GM12801 (cell line): Measurements from ENCODE around the gene PIEZO1.

Source experiments
- TF ChIP-seq, protein P1 (sequence below): IDR thresholded peaks from one replicate; pipeline ENCODE4 v1.5.1; 2011; ENCODE audit warnings: control low read depth; ENCODE audit not compliant: insufficient read length; ENCODE audit errors: extremely low read depth

PIEZO1 gene

DNA sequence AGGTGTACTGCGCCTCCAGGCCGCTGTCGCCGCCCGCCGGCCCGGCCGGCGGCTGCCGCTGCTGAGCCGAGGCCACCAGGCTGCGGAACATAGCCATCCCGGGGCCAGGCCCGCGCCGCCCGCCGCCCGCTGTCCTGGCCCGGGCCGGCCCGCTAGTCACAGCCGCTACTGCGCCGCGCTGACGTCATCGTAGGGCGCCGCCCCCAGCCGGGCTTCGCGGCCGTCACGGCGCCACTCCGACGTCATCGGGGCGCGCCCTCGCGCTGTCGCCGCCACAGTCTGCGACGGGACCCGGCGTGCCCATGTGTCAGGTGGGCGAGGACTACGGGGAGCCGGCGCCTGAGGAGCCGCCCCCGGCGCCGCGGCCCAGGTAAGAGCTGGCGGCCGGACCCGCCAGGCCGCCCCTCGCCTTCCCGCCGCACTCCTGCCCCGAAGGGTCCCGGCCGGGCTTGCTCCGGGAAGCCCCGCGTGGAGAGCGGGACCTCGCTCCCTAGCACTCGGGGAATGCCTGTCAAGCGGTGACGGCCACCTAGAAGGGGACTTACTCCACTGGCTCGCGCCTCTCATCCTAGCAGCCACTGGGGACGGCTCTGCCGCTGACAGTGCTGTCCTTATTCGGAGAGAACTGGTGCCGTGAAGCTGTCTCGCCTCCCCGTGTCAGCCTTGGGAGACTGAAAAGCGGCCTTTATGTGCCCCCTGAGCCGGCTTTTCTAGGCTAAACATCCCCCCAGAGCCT, 78.6 kb downstream of the PIEZO1 start, which contains the start of the genes CTU2 and RNF166:
CTU2 (plus strand) TSS at position 275 of the 736 bp plus-strand sequence; CDS start at position 303, 28 bp downstream.
RNF166 (minus strand) TSS at position 180 of the 736 bp plus-strand sequence; CDS start at position 97, 83 bp downstream.
- TF ChIP-seq, protein P1, sequence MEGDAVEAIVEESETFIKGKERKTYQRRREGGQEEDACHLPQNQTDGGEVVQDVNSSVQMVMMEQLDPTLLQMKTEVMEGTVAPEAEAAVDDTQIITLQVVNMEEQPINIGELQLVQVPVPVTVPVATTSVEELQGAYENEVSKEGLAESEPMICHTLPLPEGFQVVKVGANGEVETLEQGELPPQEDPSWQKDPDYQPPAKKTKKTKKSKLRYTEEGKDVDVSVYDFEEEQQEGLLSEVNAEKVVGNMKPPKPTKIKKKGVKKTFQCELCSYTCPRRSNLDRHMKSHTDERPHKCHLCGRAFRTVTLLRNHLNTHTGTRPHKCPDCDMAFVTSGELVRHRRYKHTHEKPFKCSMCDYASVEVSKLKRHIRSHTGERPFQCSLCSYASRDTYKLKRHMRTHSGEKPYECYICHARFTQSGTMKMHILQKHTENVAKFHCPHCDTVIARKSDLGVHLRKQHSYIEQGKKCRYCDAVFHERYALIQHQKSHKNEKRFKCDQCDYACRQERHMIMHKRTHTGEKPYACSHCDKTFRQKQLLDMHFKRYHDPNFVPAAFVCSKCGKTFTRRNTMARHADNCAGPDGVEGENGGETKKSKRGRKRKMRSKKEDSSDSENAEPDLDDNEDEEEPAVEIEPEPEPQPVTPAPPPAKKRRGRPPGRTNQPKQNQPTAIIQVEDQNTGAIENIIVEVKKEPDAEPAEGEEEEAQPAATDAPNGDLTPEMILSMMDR, result no peak

DNA sequence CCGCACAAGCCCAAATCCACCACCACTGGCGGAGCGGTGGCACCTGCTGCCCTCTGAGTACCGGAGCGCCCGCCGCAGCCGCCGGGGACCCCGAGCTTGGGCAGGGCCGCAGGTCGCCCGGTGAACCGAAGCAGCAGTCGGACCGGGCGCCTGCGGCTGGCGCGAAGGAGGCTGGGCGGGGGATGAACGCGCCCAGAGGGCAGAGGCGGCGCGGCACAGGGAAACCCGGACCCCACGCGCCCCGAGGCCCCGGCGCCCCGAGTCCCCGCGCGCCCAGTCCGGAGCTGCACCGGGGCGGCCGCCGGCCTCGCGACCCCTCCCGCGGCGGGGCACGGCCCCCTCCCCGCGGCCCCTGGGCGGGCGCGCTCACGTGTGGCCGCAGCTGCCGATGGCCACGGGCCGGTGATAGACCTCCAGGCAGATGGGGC, 79.2 kb downstream of the PIEZO1 start:
- TF ChIP-seq, protein P1, result no peak

DNA sequence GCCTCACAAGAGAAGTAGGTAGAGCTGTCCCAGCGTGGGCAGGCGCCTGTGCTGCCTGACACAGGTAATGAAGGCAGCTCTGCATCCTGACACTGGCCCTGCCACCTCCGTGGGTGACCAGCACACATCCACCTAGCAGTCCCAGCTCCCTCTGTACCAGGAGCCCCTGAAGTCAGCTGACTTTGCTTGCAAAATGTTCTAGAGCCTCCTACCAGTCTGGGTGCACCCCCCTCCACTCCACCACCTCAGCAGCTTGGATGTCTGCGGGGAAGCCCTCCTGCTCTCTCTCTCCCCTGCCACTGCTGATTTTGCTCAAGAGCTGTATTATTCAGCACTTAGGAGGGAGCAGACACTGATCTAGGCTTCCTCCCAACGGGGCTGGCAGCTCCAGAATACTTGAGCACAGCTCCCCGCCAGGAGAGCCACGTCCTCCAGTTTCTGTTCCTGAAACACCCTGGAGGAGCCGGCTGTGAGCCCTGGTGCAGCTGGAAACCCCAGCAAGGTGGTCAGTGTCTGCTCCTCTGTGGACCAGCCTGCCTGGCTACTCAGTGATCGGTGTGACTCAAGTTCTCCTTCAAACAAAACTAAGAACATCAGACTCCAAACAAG, 79.8 kb downstream of the PIEZO1 start:
- TF ChIP-seq, protein P1, result no peak

DNA sequence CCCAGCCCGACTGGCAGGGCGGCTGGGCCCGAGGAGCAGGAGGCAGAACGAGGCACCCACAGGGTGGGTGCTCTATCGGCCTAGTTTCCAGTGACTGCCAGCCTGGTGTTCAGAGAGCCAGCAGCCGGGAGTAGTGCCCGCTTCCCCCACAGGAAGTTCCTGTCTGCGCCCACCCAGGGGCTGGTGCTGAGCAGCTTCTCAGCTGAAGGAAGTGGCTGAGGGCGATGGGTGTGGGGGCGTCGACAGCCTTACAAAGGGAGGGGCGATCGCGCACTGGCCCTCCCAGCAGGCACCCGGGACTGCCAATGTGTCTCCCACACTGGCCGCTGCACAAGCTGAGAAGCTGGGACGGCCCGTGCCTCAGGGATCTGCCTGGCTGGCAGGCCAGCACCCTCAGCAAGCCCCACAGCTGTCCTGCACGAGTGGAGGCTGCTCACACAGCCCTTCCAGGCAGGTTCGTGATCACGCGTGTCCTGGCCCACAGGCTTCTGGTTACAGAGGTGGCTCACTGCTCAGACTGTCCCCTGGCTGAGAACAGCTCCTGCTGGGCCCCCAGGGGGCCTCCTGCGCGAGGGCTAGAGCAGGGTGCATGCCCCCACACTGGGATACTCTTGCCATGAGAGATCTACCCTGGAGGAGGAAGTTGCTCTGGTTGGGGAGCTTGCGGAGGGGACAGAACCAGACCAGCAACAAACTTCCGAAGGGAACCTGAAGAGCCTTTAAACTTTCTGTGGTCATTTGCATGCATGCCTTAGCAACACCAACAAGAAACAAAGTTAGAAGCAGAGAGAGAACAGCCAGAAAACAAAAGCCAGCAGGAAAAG, 81.3 kb downstream of the PIEZO1 start:
- TF ChIP-seq, protein P1, result no peak

DNA sequence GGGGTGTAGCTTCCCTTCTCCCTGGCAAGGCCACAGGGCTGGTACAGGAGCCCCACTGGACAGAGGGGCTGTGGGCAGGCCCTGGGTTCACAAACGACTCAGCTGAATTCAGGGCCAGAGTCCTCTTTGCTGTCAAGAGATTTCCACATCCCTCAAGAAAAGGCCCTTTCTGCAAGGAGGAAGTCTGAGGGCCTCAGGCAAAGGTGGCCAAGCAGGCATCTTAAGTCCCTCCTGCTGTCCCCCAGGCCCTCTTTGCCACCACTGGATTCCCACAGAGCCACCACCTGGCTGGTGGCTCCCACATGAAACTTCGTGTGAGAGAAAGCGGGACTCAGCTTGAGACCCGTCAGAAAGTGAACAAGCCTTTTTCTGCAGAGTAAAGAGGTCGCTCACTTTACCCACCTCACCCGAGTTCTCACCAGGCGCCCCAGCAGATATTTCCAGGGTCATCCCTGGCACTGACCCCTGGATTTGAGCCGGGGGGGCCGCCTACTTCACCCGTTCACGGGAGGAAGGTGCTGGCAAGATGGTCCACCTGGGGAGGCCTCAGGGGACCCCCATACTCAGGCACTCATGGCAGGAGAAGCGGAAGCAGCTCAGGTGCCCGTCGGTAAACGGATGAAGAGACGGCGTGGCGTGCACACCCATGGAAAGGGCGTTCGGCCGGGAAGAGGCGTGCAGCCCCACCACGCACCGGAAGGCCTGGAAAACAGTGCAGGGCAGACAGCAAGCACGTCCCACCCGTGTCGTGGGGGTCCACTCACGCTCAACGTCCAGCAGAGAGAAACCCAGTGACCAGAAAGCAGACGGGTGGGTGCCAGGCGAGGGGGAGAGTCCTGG, 82.4 kb downstream of the PIEZO1 start:
- TF ChIP-seq, protein P1, result no peak

DNA sequence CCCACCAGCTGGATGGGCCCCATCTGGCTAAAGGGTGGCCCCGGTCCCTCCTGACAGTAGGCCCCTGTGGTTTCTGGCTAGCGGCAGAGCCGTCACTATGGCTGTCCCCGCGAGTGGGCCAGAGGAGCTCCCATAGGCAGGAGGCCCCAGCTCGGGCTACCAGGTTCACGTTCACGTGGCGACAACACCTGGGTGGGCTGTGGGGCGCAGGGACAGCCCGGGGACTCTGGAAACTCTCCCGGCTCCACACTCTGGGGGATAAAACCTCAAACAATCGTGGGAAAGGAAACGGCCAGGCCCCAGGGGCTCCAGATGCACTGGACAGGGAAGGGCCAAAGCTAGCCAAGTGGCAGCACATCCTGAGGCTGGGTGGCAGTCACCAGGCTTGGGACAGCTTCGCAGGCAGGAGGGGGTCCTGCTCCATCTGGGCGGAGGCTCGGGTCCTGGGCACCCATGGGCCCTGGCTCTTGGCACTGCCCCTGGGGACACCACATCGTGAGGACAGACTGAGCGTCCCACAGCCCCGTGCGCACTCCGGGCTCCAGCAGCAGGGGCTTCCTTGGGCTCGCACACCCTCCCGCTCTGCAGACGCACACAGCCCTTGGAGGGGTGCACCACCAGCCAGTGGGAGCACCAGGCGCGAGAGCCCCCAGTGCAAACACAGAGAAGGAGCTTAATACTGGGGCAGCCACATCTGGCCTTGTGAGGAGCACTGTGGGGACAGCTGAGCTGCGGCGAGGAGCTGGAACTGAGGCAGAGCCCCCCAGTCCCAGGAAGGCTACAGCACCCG, 83.2 kb downstream of the PIEZO1 start:
- TF ChIP-seq, protein P1, result no peak
